Putamen (tissue), 1 donor: ENCODE results near the gene PRELP.
A peak's percentile ranks its signal among the peaks of the same experiment; 100 is the strongest.

Source experiments
- DNase-seq: peaks from one replicate; pipeline ENCODE4 v3.0.0-alpha.2; 2016; ENCODE audit warnings: low spot score

The PRELP gene

DNA sequence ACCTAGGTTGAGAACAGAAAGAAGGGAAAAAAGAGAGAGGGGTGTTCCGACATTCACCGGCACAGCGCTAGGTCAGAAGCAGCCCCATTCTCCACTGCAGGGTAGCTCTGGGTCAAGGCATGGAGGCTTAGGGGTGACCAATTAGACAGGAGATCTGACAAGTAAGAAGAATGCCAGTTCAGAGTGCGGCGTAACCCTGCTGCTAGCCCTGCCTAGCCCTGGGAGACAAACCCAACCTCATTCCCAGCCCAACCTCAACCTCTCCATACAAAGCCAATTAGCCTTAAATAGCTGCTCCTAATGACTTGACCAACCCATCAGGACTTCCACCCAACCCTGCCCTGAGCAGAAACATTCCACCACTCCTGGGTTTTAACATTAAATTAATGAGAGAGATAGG is 3.4 kb downstream of the PRELP start:
- no peak for DNase-seq

DNA sequence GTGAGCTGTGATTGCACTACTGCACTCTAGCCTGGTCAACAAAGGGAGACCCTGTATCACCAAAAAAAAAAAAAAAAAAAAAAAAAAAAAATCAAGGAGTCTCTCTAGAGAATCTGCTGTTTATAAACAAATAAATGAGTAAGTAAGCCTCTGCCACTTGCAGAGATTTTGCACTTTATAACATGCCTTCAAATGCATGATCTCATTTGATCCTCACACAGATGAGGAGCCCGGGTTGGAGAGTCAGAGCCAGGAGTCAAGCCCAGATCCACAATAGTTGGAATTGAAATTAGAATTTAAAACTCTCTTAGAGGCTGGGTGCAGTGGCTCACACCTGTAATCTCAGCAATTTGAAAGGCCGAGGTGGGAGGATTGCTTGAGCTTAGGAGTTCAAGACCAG is 4.0 kb downstream of the PRELP start:
- no peak for DNase-seq

DNA sequence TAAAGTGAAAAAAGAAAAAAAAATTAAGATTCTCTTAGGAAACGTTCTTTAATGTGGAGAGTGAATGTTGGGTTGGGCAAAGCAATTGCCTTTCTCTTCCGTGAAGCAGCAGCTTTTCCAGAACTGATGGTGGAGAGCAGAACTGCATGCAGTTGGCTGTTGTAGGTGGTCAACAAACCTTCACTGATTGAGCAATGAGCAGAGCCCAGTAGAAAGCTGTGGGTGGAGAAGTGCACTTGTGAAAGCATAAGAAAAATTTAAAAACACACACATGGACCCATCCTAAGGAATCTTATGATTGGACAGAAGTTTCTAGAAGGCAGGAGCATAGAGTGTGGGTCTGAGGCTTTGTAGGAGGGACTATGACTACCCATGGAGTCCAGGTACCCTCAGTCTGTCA is 4.5 kb downstream of the PRELP start:
- DNase-seq = no peak

DNA sequence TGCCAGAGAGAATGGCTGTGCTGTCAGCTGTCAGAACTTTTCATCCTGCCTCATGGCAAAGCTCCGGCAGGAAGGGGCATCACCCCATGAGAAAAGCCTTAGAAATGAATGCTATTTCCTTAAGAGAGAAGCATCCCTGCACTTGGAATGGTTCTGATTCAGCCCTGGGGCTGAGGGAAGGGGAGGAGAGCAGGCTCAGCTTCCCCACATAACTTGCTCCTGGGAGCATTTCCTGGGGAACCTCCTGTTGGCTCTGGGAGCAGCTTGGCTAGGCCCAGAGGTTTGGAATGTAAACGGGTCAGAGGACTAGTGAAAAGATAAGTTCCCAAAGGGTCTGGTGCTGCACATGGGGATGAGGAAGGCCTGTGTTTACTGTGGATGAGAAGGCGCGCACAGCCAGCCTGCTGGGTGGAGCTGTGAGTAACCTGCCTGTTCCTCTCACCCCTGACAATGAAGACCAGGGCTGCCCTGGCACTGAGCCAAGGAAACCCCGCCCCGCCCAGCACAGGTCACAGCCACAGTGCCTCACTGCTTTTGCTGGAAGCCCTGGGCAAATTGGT is 5.0 kb downstream of the PRELP start:
- no peak for DNase-seq

DNA sequence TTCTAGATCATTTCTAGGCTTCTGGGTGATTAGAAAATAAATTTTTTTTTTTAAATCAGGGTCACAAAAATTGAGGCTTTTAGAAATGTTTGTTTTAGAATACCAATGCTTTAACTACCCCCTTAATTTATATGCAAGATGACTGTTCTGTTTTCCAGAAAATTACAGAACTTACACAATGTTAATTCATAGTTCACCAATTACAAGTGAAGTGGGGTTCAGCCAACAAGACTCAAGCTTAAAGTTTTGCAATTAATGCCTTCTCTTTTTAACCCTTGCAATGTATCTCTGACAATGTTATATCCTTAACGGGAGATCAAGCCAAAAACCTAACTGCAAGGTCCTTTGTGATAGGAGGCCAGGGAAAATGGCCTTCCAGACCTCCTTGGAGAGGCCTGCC is 5.6 kb downstream of the PRELP start:
- no peak for DNase-seq

DNA sequence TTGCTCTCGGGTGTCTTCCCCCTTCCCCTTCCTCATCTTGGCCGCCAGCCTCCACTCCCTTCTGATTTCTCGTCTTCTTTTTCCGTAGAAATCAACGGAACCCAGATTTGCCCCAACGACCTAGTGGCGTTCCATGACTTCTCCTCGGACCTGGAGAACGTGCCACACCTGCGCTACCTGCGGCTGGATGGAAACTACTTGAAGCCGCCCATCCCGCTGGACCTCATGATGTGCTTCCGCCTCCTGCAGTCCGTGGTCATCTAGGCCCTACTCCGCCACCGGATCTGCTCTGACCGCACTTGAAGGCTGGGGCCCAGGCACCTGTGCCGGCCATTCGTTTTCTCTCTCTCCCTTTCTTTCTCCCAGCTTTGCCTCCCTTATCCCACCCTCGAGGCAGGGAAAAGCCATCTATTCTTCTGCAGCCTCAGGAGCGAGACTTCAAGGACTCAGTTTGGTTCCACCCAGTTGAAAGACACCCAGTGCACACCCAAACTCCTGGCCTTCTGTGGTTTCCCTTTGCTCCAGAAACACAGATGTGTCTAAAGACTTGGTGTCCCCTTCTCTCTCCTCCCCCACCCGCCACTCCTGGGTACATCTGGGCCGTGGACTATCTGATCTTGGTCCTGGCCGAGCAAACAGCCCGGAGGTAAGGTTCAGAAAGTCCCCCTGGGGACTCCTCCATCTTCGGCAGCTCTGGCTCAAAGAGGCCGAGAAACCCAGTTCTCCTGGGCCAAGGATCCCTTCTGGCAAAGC is 11.2 kb downstream of the PRELP start:
- no peak for DNase-seq

DNA sequence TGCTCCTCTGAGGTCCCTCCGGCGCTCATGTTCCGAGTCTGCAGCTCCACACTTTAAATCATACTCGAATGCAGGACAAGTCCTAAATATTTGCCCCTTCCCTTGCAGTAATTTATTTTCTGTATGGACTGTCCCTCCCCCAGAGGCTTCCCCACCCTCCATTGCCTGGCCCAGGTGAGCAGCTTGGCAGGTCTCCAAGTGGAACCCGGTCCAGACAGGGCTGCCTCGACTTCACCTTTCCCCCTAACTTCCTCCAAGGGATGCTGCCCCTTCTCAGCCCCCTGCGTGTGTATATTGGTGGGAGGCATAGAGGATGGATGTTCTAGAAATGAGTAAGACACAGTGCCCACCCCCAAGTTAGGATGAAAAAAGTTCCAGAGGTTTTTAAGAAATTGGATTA is 12.9 kb downstream of the PRELP start:
- no peak for DNase-seq

DNA sequence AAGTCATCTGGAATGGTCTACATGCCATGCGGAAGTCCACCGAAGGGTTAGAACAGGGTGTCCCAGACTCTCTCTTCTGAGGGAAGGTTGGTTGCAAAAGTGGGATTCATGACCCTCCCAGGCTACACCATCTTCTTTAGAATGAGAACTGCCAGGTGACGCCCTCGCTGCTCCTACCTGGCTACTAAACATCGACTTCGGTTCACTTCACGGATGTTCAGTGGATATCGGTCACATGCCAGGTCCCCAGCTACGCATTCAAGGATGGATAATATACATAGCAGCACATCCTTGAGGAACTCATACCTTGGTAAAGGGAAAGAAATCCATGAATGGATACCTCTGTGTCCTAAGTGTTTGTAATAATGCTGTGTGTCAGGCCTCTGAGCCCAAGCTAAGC is 15.0 kb downstream of the PRELP start:
- DNase-seq = no peak

DNA sequence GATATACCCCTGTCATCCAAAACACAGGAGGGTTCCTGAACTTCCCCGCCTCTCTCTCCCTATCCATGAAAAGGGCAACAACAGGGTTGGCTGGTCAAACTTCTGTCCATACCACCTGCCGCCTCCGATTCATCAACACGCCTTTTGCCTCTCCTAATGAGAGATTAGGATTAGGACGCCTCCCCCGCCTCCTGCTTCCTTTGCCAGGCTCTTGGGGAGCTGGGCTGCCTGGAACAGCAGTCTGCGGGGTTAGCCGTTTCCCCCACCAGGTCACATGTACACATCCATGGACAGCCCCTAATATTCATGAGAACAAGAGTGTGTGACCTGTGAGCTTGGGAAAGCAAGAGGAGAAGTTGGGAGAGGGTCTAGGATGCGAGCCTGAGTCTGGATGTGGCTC is 16.1 kb downstream of the PRELP start:
- DNase-seq = no peak

DNA sequence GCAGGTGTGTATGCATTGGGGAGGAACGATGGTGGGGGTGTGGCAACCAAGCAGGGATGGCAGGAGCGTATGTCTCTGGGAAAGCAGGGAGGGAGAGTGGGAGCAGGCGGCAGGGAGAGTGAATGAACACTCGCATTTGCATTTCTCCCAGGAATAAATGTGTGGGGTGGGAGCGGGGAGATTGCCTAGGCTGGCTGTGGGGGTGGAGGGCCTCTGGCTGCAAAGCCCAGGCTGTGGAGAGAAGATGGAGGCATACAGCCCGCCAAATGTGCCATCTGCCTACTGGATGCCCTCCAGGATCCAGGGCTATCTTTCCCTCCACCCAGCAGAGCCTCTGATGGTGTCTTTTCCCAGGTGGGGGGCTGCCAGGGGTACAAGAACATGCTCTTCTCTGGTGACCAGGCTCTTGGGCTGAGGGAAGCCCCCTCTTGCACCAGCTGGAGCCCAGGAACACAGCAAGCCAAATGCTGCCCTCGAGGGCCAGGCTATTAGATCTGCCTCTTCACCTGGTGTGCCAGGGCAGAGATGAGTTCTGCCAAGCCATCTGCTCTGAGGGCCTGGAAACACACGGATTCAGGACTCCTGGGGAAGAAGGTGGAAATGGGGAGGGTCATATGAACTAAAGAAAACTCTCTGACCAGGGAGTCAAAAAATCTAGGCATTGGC is 16.6 kb downstream of the PRELP start:
- no peak for DNase-seq

DNA sequence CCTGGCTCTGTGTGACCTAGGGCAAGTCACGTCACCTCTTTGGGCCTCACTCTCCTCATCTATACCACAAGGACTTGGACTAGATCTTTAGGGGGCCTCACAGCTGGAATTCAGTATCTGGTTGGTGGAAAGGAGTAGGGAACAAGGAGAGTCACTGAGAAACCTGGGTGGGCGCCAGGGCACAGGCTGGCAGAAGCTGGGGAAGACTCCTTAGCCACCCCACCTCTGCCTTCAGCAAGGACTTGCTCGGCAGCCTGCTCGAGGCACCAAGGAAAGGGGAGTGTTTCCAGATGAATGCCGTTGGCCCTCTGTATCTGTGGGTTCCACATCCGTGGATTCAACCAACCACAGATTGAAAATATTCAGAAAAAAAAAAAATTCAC is 17.1 kb downstream of the PRELP start:
- no peak for DNase-seq

DNA sequence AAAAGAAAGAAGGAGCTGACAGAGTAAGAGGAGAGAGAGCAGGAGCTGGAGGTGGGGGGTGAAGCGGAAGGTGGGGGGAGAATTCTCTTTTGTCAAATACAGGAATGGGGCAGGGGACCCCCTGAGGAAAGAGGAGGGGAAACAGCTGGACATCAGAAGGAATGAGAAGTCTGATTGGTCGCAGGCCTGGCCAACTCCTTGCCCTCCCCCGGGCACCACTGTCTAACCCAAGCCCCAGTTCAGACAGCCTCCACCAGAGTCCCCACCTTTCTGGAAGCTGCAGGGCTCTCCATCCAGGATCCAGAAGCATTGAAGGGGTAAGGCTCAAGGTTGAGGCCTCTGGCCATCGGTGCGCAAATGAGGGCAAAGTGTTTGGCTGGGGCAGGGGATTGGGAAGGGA is 18.3 kb downstream of the PRELP start, which contains the start of gene OPTC:
OPTC (plus strand) TSS at position 253 of the 400 bp plus-strand sequence. CDS start 1,853 bp downstream, outside the sequence.
- DNase-seq = no peak

DNA sequence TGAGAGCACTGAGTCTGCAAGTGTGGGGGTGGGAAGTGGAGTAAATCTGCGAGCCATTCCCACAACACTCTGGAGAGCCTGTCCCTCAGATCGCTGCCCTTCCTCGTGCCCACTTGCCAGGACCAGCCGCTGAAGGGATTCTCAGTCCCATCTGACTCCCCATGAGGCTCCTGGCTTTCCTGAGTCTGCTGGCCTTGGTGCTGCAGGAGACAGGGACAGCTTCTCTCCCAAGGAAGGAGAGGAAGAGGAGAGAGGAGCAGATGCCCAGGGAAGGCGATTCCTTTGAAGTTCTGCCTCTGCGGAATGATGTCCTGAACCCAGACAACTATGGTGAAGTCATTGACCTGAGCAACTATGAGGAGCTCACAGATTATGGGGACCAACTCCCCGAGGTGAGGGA is 20.2 kb downstream of the PRELP start:
- DNase-seq = no peak

DNA sequence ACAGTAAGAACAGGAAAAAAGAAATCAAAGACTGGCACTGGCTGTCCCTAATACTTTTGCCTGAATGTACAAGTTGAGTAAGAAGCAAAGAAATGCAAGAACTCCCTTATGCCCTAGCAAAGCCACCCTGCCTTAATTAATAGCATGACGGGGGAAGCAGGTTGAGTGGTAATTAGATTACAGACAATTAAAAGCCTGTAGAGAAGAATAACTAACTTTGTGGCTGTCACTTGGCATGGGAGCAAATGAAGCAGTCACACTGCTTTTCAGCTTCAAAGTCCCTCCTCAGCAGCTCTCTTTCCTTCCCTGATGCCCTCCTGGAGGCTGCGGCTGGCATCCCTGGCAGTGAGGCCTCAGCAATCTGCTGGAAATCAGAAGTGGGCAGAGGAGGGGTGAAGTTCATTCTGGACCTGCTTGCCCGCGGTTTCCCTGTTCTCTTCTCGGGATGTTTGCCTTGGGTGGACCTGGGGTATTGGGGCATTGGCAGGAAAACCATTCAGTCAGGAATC is 21.7 kb downstream of the PRELP start:
- DNase-seq = no peak

DNA sequence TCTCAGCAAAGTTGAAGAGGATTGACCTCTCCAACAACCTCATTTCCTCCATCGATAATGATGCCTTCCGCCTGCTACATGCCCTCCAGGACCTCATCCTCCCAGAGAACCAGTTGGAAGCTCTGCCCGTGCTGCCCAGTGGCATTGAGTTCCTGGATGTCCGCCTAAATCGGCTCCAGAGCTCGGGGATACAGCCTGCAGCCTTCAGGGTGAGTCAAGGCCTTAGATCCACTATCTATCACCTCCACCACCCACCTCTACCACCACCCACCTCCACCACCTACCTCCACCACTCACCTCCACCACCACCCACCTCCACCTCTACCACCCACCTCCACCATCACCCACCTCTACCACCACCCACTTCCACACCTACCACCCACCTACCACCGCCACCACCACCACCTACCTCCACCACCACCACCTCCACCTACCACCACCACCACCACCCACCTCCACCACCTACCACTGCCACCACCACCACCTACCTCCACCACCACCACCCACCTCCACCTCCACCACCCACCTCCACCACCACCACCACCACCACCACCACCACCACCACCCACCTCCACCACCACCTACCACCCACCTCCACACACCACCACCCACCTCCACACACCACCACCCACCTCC is 24.2 kb downstream of the PRELP start:
- DNase-seq = no peak

DNA sequence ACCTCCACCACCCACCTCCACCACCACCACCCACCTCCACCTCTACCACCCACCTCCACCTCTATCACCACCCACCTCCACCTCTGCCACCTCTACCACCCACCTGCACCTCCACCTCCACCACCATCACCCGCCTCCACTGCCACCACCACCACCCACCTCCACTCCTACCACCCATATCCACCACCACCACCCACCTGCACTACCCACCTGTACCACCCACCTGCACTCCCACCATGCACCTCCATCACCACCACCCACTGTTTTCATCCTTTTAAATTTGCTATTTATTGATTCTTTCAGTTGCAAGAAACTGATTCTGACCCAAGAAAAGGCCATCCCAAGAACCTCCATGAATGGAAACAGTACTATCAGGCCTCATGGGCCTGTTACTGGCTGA is 24.7 kb downstream of the PRELP start:
- no peak for DNase-seq

DNA sequence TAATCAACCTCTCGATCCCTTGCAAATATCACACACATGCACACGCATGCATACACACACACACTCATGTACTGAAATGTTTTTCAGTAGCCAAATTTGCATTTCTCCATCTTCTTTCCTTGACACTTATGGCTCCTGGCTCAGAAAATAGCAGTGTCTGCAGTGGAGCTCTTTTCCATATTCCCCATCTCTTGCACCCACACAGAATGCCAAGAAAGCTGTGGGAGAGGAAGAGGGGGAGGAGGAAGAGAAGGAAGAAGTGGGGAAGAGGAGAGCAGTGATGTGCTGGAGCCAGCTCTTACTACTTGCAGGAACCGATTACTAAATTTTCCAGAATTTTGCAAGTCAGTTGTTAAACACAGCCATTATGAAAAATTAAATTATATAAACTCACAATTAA is 28.2 kb downstream of the PRELP start:
- peak; percentile 69 for DNase-seq

DNA sequence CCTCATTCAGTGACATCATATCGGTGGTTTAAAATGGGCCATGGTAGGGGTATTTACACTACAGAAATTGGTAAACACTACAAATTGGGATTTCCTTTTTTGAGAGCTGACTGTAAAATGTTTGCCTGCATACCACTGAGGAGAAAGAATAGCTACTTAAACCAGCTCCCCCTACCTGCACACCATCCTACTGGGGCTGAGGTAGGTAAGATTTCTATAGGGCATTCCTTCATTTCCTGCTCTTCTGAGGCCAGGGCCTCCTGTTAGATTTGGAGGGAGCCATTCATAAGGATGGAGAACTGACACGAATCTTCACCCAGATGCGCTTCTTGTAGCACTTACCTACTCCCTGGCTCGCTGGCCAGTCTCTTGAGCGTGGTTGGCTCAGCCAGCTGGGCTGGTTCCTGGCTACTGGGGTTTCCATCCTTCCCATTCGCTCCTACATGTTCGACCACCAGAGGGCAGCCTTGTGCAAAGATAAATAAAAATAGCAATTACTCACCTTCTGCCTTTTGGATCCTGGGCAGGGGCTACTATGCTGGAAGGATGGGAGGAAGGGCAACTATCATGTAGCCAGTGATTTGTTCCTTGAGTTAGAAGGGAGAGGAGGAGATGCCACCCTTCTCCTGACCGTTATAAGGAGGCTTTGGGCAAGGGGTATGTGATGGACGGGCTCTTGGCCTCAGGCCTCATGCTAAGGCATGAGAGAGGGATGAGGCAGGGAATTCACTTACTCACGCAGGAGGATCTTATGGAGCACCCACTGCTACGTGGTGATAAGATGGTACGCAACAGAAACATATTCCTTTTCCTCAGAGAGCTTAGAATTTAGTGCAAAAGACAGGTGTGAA is 29.0 kb downstream of the PRELP start:
- peak; percentile 77 for DNase-seq

DNA sequence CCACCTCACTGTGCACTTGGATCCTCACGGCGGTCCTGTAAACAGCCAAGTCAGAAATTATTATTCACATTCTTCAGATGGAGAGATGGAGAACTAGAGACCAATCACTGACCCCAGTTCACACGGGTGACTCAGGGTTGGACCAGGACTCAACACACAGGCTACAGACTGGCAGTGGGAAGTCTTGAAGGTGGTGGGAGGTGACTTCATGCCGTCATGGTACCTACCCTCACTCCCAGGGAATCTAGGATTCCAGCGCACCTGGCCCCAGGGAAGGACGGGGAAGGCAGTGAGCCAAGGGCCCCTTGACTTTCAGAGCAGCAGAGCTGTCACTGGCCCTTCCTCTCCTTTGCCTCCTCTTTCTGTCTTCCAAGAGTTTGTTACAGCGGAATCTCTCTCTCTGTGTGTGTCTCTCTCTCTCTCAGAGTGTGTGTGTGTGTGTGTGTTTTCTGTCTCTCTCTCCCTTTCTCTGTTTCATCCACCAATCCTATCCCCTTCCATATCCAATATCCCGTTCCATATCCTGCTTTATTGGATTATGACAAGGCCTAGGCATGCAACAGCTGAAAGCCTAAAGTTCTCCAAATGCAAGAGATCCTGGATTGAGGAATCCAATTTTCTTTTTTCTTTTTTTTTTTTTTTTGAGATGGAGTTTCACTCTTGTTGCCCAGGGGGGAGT is 30.1 kb downstream of the PRELP start:
- DNase-seq = no peak

DNA sequence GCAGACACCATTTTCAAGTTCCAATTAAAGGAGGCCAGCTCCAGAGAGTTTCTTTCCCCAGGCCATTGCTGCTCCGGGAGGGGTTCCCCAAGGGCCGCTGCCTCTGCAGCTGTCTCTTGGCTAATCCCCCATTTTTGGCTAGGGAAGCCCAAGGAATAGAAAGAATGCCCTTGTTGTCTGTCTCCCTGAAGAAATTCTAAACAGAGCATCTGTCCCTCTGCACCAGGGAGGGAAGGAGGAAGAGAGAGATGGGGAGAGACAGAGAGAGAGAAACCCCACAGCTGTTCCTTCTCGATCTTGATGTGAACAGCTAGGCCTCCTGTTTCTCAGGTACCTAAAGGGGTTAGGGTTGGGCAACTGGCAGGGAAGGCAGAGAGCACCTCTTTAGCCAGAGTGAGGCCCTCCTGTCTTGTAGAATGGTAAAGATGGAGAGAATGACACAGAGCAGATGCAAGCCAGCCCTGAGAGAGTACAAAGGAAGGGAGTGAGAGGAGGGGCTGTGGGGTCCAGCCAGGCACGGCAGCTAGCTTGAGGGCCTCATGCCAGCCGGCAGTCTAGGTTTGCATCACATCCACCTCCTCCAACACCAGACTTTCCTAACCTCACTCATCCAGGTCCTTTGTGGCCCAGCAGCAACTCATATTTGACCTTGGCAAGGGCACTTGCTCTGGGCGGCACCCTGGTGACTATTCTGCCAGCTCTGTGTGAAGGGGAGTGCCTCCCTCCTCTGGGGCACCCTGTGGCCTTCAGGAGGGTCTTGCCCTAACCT is 31.4 kb downstream of the PRELP start:
- no peak for DNase-seq

DNA sequence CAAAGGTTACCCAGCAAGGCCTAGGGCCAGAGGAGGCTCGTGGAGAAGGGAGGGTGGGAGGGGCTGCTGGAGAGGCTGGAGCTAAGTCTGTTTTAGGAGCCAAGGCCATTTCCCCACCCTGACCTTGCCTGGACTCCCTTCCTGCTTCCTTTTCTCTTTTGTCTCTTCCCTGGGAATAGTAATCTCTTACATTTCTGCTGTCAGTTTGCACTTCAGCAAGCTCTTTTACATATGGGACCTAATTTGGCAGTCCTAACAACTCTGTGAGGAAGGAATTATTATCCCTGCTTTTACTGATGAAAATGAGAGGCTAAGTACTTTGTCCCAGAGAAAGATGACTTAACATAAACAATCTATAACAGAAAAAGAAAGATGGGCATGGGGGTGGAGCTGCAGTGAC is 32.2 kb downstream of the PRELP start:
- no peak for DNase-seq
